ENCODE results near the gene PCYT2. TPM values are rescaled to one million over a fixed set of nuclear protein-coding genes. Genes with fewer than 3 reads are reported as not detected.
A peak's percentile ranks its signal among the peaks of the same experiment; 100 is the strongest.

PCYT2 gene
- total and polyA plus RNA-seq, 7 donors = 10.2 to 26.9 (median 13.3) TPM

DNA sequence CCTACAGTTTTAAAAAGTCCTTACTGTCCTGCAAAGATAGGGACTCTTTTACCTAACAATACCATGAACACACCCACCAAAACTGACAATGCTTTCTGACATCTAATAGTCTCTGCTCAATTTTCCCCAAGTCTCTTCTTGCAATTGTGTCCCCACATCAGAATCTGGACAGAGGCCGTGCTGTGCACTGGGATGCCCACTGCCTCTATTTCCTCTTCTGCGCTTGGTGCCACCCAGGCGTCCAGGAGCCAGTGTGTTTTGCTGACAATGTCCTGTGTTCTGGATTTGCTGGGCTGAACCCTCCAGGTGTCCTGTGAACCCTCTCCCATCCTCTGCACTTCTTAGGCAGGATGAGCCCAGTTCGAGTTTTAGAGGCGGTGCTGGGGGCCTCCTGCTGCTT, 33.6 kb downstream of the PCYT2 start:
- Histone ChIP-seq H3K27ac (no peak overlapping the region), H3K27me3 (ENCODE audit: insufficient read depth in 3 of 3, low read length in 2 of 3) (no peaks in the 10 kb centered on the region), H3K9me3 (no peaks in the 10 kb centered on the region), H3K36me3 (ENCODE audit: insufficient read depth in 1 of 2, low read depth in 1 of 2) (peaks cover 0 to 44% of the 10 kb centered on the region in 2 donors), H3K4me1 (peaks cover 5% of the 10 kb centered on the region), H3K4me3 (no peak overlapping the region)
- no peak for ATAC-seq
- TF ChIP-seq, protein P1, sequence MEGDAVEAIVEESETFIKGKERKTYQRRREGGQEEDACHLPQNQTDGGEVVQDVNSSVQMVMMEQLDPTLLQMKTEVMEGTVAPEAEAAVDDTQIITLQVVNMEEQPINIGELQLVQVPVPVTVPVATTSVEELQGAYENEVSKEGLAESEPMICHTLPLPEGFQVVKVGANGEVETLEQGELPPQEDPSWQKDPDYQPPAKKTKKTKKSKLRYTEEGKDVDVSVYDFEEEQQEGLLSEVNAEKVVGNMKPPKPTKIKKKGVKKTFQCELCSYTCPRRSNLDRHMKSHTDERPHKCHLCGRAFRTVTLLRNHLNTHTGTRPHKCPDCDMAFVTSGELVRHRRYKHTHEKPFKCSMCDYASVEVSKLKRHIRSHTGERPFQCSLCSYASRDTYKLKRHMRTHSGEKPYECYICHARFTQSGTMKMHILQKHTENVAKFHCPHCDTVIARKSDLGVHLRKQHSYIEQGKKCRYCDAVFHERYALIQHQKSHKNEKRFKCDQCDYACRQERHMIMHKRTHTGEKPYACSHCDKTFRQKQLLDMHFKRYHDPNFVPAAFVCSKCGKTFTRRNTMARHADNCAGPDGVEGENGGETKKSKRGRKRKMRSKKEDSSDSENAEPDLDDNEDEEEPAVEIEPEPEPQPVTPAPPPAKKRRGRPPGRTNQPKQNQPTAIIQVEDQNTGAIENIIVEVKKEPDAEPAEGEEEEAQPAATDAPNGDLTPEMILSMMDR (IDR thresholded peaks at IDR 0.05) = no peak
- 92 to 99% (median 96%) methylated on average over 5 of the region's 5 CpGs for WGBS, 3 donors
- intact Hi-C loops (cut with DNase I) = no loop called here
- DNase-seq = no peak

DNA sequence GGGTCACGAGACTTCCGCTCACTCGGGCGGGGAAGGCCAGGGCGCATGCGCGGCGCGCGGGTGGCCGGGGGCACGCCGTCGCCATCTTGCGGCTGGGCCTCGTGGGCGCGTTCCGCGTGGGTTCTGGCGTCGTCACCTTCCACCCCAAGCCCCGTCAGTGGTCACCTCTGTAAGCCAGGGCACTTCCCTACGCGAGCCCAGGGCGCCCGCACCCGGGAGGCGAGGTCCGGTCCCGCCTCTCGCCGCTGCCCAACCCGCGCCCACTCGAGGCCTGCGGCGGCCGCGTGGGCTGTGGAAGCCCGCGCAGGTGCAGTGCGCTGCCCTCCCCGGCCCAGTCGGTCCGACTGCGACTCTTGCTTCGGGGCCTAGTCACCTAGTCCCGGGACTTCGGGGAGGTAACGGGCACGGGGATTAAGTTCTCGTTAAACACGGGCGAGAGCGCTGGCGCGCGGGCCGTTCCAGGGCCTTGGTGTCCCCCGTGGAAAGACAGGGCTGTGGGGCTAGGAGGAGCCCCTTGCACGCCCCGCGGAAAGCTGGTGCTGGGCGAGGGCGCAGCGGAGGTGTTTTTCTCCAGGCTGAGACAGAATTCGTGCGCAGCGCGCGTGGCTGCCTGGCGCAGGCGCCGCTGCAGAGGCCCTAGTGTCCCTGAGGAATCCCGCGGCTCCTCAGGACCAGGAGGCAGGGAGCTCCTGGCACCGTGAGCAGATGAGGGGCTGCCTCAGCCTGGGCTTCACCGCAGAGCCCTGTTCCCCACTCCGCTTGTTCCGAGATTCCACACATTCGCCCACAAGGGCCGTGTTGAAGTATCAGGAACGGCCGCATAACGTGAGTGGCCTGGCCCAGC, 39.6 kb downstream of the PCYT2 start:
- Histone ChIP-seq H3K27ac (peak overlapping the region; percentile 99), H3K4me3 (peak overlapping the region; percentile 74), H3K4me1 (peaks cover 33% of the 10 kb centered on the region), H3K27me3 (ENCODE audit: insufficient read depth in 3 of 3, low read length in 2 of 3) (no peaks in the 10 kb centered on the region), H3K9me3 (no peaks in the 10 kb centered on the region), H3K36me3 (ENCODE audit: insufficient read depth in 1 of 2, low read depth in 1 of 2) (peaks cover 0 to 37% of the 10 kb centered on the region in 2 donors)
- intact Hi-C loops (cut with DNase I) = loop anchor here in 1 of 2 donors (5.0 kb wide), 1 partner anchor 51 kb away; no protein-coding TSS in a partner anchor
- peak; percentile 96 to 98 for DNase-seq
- peak; percentile 32 to 78 (median 48) for ATAC-seq
- 0 to 1% (median 1%) methylated on average over 68 to 86 of the region's 86 CpGs for whole genome bisulfite sequencing, 3 donors
- TF ChIP-seq, protein P1 (IDR thresholded peaks at IDR 0.05) = peak; percentile 18

GRCh38 chr17:81870981-81871386, 40.2 kb downstream of the PCYT2 start, which contains the start of gene ARHGDIA:
Gene ARHGDIA (minus strand): TSS chr17:81871337. CDS start chr17:81869930, 1,407 bp downstream.
- ATAC-seq (peak in 3 of 4 donors; percentile 73 to 78 (median 74)), DNase-seq (no peak)
- Histone ChIP-seq H3K4me1 (peaks cover 39% of the 10 kb centered on the region), H3K4me3 (peak within 1 kb of the TSS; percentile 74), H3K27ac (peak within 1 kb of the TSS; percentile 99), H3K36me3 (ENCODE audit: insufficient read depth in 1 of 2, low read depth in 1 of 2) (peaks cover 0 to 39% of the 10 kb centered on the region in 2 donors), H3K27me3 (ENCODE audit: insufficient read depth in 3 of 3, low read length in 2 of 3) (no peaks in the 10 kb centered on the region), H3K9me3 (no peaks in the 10 kb centered on the region)
- 0 to 2% (median 1%) methylated on average over 20 to 63 of the region's 64 CpGs for WGBS, 3 donors
- intact Hi-C loops (cut with DNase I) = loop anchor here in 1 of 2 donors (5.0 kb wide), 1 partner anchor 51 kb away; no protein-coding TSS in a partner anchor
- TF ChIP-seq, protein P1 (IDR thresholded peaks at IDR 0.05) = no peak

GRCh38 chr17:81870131-81870980, 40.8 kb downstream of the PCYT2 start:
- Histone ChIP-seq H3K4me1 (peaks cover 41% of the 10 kb centered on the region), H3K9me3 (no peaks in the 10 kb centered on the region), H3K4me3 (peak overlapping the region; percentile 74), H3K27ac (peak overlapping the region; percentile 99), H3K36me3 (ENCODE audit: insufficient read depth in 1 of 2, low read depth in 1 of 2) (peaks cover 0 to 42% of the 10 kb centered on the region in 2 donors), H3K27me3 (ENCODE audit: insufficient read depth in 3 of 3, low read length in 2 of 3) (no peaks in the 10 kb centered on the region)
- TF ChIP-seq, protein P1 (IDR thresholded peaks at IDR 0.05) = no peak
- DNase-seq (peak in 1 of 2 donors; percentile 53), ATAC-seq (peak in 1 of 4 donors; percentile 4)
- intact Hi-C loops (cut with DNase I) = loop anchor here in 1 of 2 donors (5.0 kb wide), 1 partner anchor 52 kb away; no protein-coding TSS in a partner anchor
- 5 to 9% (median 8%) methylated on average over 27 to 63 of the region's 65 CpGs for WGBS, 3 donors
